Measurements from ENCODE around the gene SPRED2. TPM values are rescaled to one million over a fixed set of nuclear protein-coding genes. Genes with fewer than 3 reads are reported as not detected.

SPRED2 gene
- total RNA-seq, 1 experiment from 2014 or later, result 33.3 TPM

GRCh38 chr2:65478498-65479135, 46.2 kb upstream of the SPRED2 start:
- BruUV-seq (replicated peaks), result no TSS peak
- Mint-ChIP-seq H3K4me3 (ENCODE audit: low read depth, unreplicated experiment) (no peak overlapping the region), H3K4me1 (ENCODE audit: low read depth, unreplicated experiment) (no peaks in the 10 kb centered on the region), H3K27ac (ENCODE audit: unreplicated experiment) (no peak overlapping the region), H3K27me3 (ENCODE audit: unreplicated experiment) (no peaks in the 10 kb centered on the region), H3K36me3 (ENCODE audit: insufficient read depth, unreplicated experiment) (no peaks in the 10 kb centered on the region), H3K9me3 (ENCODE audit: low read depth, unreplicated experiment) (peaks cover 12% of the 10 kb centered on the region)
- CTCF ChIA-PET, result no interaction called here
- TF ChIP-seq CTCF (IDR thresholded peaks at IDR 0.05; ENCODE audit: unreplicated experiment), result no peak
- DNase-seq, result no peak
- intact Hi-C loops (cut with micrococcal nuclease; ENCODE audit: unreplicated experiment), result no loop called here

GRCh38 chr2:65477590-65477989, 45.2 kb upstream of the SPRED2 start:
- intact Hi-C loops (cut with micrococcal nuclease; ENCODE audit: unreplicated experiment), result no loop called here
- CTCF ChIA-PET, result no interaction called here
- H3K36me3 Mint-ChIP-seq (ENCODE audit: insufficient read depth, unreplicated experiment), result no peaks in the 10 kb centered on the region

GRCh38 chr2:65476778-65477177, 44.4 kb upstream of the SPRED2 start:
- CTCF ChIA-PET, result no interaction called here
- Mint-ChIP-seq H3K4me3 (ENCODE audit: low read depth, unreplicated experiment) (no peak overlapping the region), H3K27me3 (ENCODE audit: unreplicated experiment) (no peaks in the 10 kb centered on the region), H3K27ac (ENCODE audit: unreplicated experiment) (no peak overlapping the region), H3K36me3 (ENCODE audit: insufficient read depth, unreplicated experiment) (no peaks in the 10 kb centered on the region), H3K9me3 (ENCODE audit: low read depth, unreplicated experiment) (peaks cover 12% of the 10 kb centered on the region), H3K4me1 (ENCODE audit: low read depth, unreplicated experiment) (no peaks in the 10 kb centered on the region)
- no TSS peak for BruUV-seq (replicated peaks)
- no peak for TF ChIP-seq CTCF (IDR thresholded peaks at IDR 0.05; ENCODE audit: unreplicated experiment)
- intact Hi-C loops (cut with micrococcal nuclease; ENCODE audit: unreplicated experiment), result no loop called here
- no peak for DNase-seq

More at GRCh38 chr2:65477590-65477989, 45.2 kb upstream of the SPRED2 start:
- Mint-ChIP-seq H3K9me3 (ENCODE audit: low read depth, unreplicated experiment) (peaks cover 12% of the 10 kb centered on the region), H3K27me3 (ENCODE audit: unreplicated experiment) (no peaks in the 10 kb centered on the region), H3K27ac (ENCODE audit: unreplicated experiment) (no peak overlapping the region), H3K4me1 (ENCODE audit: low read depth, unreplicated experiment) (no peaks in the 10 kb centered on the region), H3K4me3 (ENCODE audit: low read depth, unreplicated experiment) (no peak overlapping the region)
- DNase-seq, result no peak
- TF ChIP-seq CTCF (IDR thresholded peaks at IDR 0.05; ENCODE audit: unreplicated experiment), result no peak
- BruUV-seq (replicated peaks), result no TSS peak

- BruUV-seq (replicated peaks), result no TSS peak
- Mint-ChIP-seq H3K4me3 (ENCODE audit: low read depth, unreplicated experiment) (no peak overlapping the region), H3K4me1 (ENCODE audit: low read depth, unreplicated experiment) (no peaks in the 10 kb centered on the region), H3K27ac (ENCODE audit: unreplicated experiment) (no peak overlapping the region), H3K9me3 (ENCODE audit: low read depth, unreplicated experiment) (peaks cover 12% of the 10 kb centered on the region), H3K27me3 (ENCODE audit: unreplicated experiment) (no peaks in the 10 kb centered on the region), H3K36me3 (ENCODE audit: insufficient read depth, unreplicated experiment) (no peaks in the 10 kb centered on the region)
- intact Hi-C loops (cut with micrococcal nuclease; ENCODE audit: unreplicated experiment), result no loop called here
- no peak for TF ChIP-seq CTCF (IDR thresholded peaks at IDR 0.05; ENCODE audit: unreplicated experiment)
- CTCF ChIA-PET, result interaction anchor here (0.5 kb wide), 1 partner anchor 22 kb away, joined by 5 read pairs; no protein-coding TSS in a partner anchor
- no peak for DNase-seq
These were observed 42.6 kb upstream of the SPRED2 start for GRCh38 chr2:65475000-65475399.
